Neural cell (in vitro differentiated cells): ENCODE results near the gene HAO1.

ENCODE experiments used
- CTCF ChIP-seq: fragments of 450-650 bp; IDR thresholded peaks from 2 replicates; pipeline ENCODE4 v1.5.1; 2014; ENCODE audit warnings: antibody characterized with exemption, mild to moderate bottlenecking, moderate library complexity; ENCODE audit not compliant: poor library complexity, severe bottlenecking
- EP300 ChIP-seq: fragments of 450-650 bp; conservative IDR thresholded peaks from 2 replicates; pipeline ENCODE4 v1.6.1; 2014; ENCODE audit warnings: antibody characterized with exemption, mild to moderate bottlenecking, moderate library complexity; ENCODE audit not compliant: poor library complexity, severe bottlenecking
- EZH2 ChIP-seq: fragments of 200-600, 300-800 bp; shearing (Covaris generic), sonication (generic); IDR thresholded peaks from 2 replicates; pipeline ENCODE4 v1.6.1; 2014; ENCODE audit warnings: antibody characterized with exemption, low read length, borderline replicate concordance, mild to moderate bottlenecking; ENCODE audit not compliant: insufficient read depth, poor library complexity, severe bottlenecking
- POLR2AphosphoS5 ChIP-seq: IDR thresholded peaks from 2 replicates; pipeline ENCODE4 v1.6.1; 2012
- RAD21 ChIP-seq: fragments of 450-650 bp; conservative IDR thresholded peaks from 2 replicates; pipeline ENCODE4 v1.6.1; 2014; ENCODE audit warnings: antibody characterized with exemption, mild to moderate bottlenecking, moderate library complexity
- SMC3 ChIP-seq: fragments of 450-650 bp; conservative IDR thresholded peaks from 2 replicates; pipeline ENCODE4 v1.6.1; 2014; ENCODE audit warnings: antibody characterized with exemption, mild to moderate bottlenecking, moderate library complexity; ENCODE audit not compliant: poor library complexity
- TAF1 ChIP-seq: IDR thresholded peaks from 2 replicates; pipeline ENCODE4 v1.6.1; 2012; ENCODE audit warnings: low read depth

GRCh38 chr20:7937328-7937727 is 2.9 kb downstream of the HAO1 start:
- TF ChIP-seq POLR2AphosphoS5 (no peak), CTCF (no peak), SMC3 (no peak), RAD21 (no peak), EZH2 (no peak), TAF1 (no peak), EP300 (no peak)
